CD4-positive, alpha-beta T cell (primary cell): Measurements from ENCODE around the gene MKLN1. TPM values are rescaled to one million over a fixed set of nuclear protein-coding genes. Genes with fewer than 3 reads are reported as not detected.

Experiments used
- ATAC-seq: fragments of 200-7000 bp; cut with Tn5 transposase; one replicate; pipeline ENCODE4 v1.10.0; 2022; ENCODE audit warnings: mild to moderate bottlenecking; ENCODE audit not compliant: poor library complexity
- CTCF ChIA-PET: fragments of 350-600 bp; sonication (Branson Sonifier 250); formaldehyde crosslinking; loops from one replicate; lab custom pipeline; 2021; ENCODE audit warnings: antibody characterized with exemption, inconsistent platforms; lab: Charles Lee
- POLR2A ChIA-PET: fragments of 350-600 bp; sonication (Branson Sonifier 250); formaldehyde crosslinking; loops from one replicate; lab custom pipeline; 2021; ENCODE audit warnings: antibody characterized with exemption, inconsistent platforms; lab: Charles Lee
- DNase-seq, 14 experiments: peaks; one replicate each; pipeline ENCODE4 v3.0.0-alpha.2; 2013 to 2020; ENCODE audit warnings: mixed read lengths in 2 of 14
- H3K27ac ChIP-seq, 2 donors: one replicate each; pipeline versions ENCODE4 v1.5.1 to v1.7.0; 2013; ENCODE audit warnings: low read length in 2 of 2, low read depth in 1 of 2, mild to moderate bottlenecking in 1 of 2
- H3K27me3 ChIP-seq, 2 experiments: 1 replicate in 1 of 2; 2 replicates in 1 of 2; pipeline versions ENCODE4 v1.6.1 to v1.7.0; 2013; ENCODE audit warnings: low read length in 2 of 2, control low read depth in 1 of 2, mild to moderate bottlenecking in 1 of 2, moderate library complexity in 1 of 2; ENCODE audit not compliant: insufficient read depth in 2 of 2, control insufficient read depth in 1 of 2
- H3K36me3 ChIP-seq: one replicate; pipeline ENCODE4 v1.6.1; 2013; ENCODE audit warnings: low read length, control low read depth; ENCODE audit not compliant: insufficient read depth
- H3K4me1 ChIP-seq: one replicate; pipeline ENCODE4 v1.6.1; 2013; ENCODE audit warnings: low read length, control low read depth; ENCODE audit not compliant: insufficient read depth
- H3K4me3 ChIP-seq: one replicate; pipeline ENCODE4 v1.5.1; 2013; ENCODE audit warnings: mild to moderate bottlenecking, low read length, moderate library complexity
- H3K9me3 ChIP-seq, 2 experiments: 1 replicate in 1 of 2; 2 replicates in 1 of 2; pipeline versions ENCODE4 v1.6.1 to v1.7.0; 2013; ENCODE audit warnings: low read length in 2 of 2, mild to moderate bottlenecking in 2 of 2, control low read depth in 1 of 2, moderate library complexity in 1 of 2; ENCODE audit not compliant: control insufficient read depth in 1 of 2, insufficient read depth in 1 of 2
- H3K27ac Mint-ChIP-seq: one replicate; pipeline ENCODE4 v1.8.0; 2020; ENCODE audit warnings: mixed read lengths
- H3K27me3 Mint-ChIP-seq: one replicate; pipeline ENCODE4 v1.8.0; 2021; ENCODE audit warnings: mixed read lengths
- H3K36me3 Mint-ChIP-seq: one replicate; pipeline ENCODE4 v1.8.0; 2021; ENCODE audit warnings: low read depth, mixed read lengths
- H3K4me1 Mint-ChIP-seq: one replicate; pipeline ENCODE4 v1.8.0; 2021; ENCODE audit warnings: low read depth, mixed read lengths
- H3K4me3 Mint-ChIP-seq: one replicate; pipeline ENCODE4 v1.8.0; 2020; ENCODE audit warnings: mild to moderate bottlenecking, mixed read lengths
- H3K9me3 Mint-ChIP-seq: one replicate; pipeline ENCODE4 v1.8.0; 2020; ENCODE audit warnings: mixed read lengths
- intact Hi-C, 2 experiments: fragments of 100-400 bp; cut with DNase I in 1 of 2; cut with micrococcal nuclease in 1 of 2; formaldehyde crosslinking; loops; one replicate each; pipeline versions ENCODE4 v1.15.1 to v1.9.0; 2023 to 2025; cut with DNase I, micrococcal nuclease
- total RNA-seq, 174 experiments: library from RNA in 2 of 174; stranded (reverse) in 2 of 174; gene quantifications; one replicate each; pipeline ENCODE4 v1.2.3 and lab custom pipeline; 2021 to 2026
- TF ChIP-seq, protein P1 (sequence below): fragments of 200-600 bp; IDR thresholded peaks from one replicate; pipeline ENCODE4 v1.8.0; 2022; ENCODE audit warnings: antibody characterized with exemption, mild to moderate bottlenecking

The MKLN1 gene
- total RNA-seq, 2 experiments from 2014 or later: 47.2 to 53.7 TPM

DNA sequence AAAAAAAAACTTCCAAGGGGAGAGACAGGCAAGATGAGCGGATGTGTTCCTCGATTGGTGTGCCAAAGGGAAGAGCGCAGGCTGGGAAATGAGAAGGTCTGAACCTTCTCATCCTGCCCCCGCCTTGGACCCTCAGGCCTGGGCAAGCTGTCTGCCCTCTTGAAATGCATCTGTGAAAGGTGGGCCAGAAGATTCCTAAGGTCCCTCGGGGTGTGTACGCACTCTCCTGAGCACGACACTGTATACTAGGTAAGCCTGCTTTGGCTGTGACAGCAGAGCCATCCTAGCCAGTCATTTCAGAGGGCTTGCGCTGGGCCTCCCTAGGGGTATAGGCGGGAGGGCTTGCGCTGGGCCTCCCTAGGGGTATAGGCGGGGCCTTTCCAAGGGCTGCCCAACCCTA, 201.9 kb downstream of the MKLN1 start:
- Mint-ChIP-seq H3K9me3 (no peaks in the 10 kb centered on the region), H3K4me3 (no peak overlapping the region), H3K36me3 (no peaks in the 10 kb centered on the region), H3K4me1 (no peaks in the 10 kb centered on the region), H3K27me3 (no peaks in the 10 kb centered on the region), H3K27ac (no peak overlapping the region)
- Histone ChIP-seq H3K9me3 (no peaks in the 10 kb centered on the region), H3K4me3 (no peak overlapping the region), H3K27me3 (no peaks in the 10 kb centered on the region), H3K27ac (no peak overlapping the region), H3K4me1 (no peaks in the 10 kb centered on the region), H3K36me3 (no peaks in the 10 kb centered on the region)
- no peak for DNase-seq
- intact Hi-C loops: no loop called here
- TF ChIP-seq, protein P1, sequence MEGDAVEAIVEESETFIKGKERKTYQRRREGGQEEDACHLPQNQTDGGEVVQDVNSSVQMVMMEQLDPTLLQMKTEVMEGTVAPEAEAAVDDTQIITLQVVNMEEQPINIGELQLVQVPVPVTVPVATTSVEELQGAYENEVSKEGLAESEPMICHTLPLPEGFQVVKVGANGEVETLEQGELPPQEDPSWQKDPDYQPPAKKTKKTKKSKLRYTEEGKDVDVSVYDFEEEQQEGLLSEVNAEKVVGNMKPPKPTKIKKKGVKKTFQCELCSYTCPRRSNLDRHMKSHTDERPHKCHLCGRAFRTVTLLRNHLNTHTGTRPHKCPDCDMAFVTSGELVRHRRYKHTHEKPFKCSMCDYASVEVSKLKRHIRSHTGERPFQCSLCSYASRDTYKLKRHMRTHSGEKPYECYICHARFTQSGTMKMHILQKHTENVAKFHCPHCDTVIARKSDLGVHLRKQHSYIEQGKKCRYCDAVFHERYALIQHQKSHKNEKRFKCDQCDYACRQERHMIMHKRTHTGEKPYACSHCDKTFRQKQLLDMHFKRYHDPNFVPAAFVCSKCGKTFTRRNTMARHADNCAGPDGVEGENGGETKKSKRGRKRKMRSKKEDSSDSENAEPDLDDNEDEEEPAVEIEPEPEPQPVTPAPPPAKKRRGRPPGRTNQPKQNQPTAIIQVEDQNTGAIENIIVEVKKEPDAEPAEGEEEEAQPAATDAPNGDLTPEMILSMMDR: no peak
- ATAC-seq: no peak
- ChIA-PET CTCF (no interaction called here), POLR2A (no interaction called here)

GRCh38 chr7:131530137-131530536, 202.5 kb downstream of the MKLN1 start:
- Mint-ChIP-seq H3K4me3 (no peak overlapping the region), H3K27ac (no peak overlapping the region), H3K36me3 (no peaks in the 10 kb centered on the region), H3K9me3 (no peaks in the 10 kb centered on the region), H3K4me1 (no peaks in the 10 kb centered on the region), H3K27me3 (no peaks in the 10 kb centered on the region)
- intact Hi-C loops: no loop called here
- ChIA-PET POLR2A (no interaction called here), CTCF (no interaction called here)
- TF ChIP-seq, protein P1: no peak
- Histone ChIP-seq H3K27me3 (no peaks in the 10 kb centered on the region), H3K36me3 (no peaks in the 10 kb centered on the region), H3K4me1 (no peaks in the 10 kb centered on the region), H3K9me3 (no peaks in the 10 kb centered on the region), H3K4me3 (no peak overlapping the region), H3K27ac (no peak overlapping the region)
- no peak for ATAC-seq
- DNase-seq: no peak

DNA sequence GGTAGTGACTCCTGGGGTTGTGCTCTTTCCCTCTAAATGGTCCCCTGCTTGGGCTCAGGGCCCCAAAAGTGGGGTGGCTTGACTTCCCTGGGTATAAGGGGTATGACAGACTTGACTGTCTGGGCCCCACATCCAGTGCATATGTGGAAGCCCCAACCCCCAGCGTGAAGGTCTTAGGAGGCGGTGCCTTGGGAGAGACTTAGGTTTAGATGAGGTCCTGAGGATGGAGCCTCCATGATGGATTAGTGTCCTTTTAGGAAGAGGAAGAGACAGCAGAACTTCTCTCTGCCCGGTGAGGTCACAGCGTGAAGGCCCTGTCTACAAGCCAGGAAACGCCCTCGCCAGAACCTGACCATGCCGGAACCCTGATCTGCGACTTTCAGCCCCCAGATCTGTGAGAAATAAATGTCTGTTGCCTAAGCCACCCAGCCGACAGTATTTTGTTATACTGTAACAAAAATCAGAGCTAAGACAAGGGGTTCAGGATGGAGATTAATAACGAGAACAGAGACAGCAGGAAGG, 205.0 kb downstream of the MKLN1 start:
- no peaks in the 10 kb centered on the region for H3K36me3 Mint-ChIP-seq
- Histone ChIP-seq H3K4me1 (no peaks in the 10 kb centered on the region), H3K27ac (no peak overlapping the region), H3K9me3 (no peaks in the 10 kb centered on the region), H3K27me3 (no peaks in the 10 kb centered on the region), H3K4me3 (no peak overlapping the region), H3K36me3 (no peaks in the 10 kb centered on the region)
- H3K9me3 Mint-ChIP-seq: no peaks in the 10 kb centered on the region
- no peak overlapping the region for H3K4me3 Mint-ChIP-seq
- no peak overlapping the region for H3K27ac Mint-ChIP-seq
- POLR2A ChIA-PET: no interaction called here
- H3K27me3 Mint-ChIP-seq: no peaks in the 10 kb centered on the region
- CTCF ChIA-PET: no interaction called here
- intact Hi-C loops: no loop called here
- H3K4me1 Mint-ChIP-seq: no peaks in the 10 kb centered on the region
- TF ChIP-seq, protein P1: no peak
- DNase-seq (no peak), ATAC-seq (no peak)
